Middle frontal gyrus (tissue), 1 donor: ENCODE results near the gene TMEM131.
"Not testable (repeated sequence)": the region's sequence is repeated elsewhere in the genome, so short reads cannot be mapped to it uniquely, and the experiment has no call there.

Experiments used
- DNase-seq: peaks from one replicate; pipeline ENCODE4 v3.0.0-alpha.2; 2015; ENCODE audit warnings: low spot score; ENCODE audit errors: extremely low spot score

The TMEM131 gene

DNA sequence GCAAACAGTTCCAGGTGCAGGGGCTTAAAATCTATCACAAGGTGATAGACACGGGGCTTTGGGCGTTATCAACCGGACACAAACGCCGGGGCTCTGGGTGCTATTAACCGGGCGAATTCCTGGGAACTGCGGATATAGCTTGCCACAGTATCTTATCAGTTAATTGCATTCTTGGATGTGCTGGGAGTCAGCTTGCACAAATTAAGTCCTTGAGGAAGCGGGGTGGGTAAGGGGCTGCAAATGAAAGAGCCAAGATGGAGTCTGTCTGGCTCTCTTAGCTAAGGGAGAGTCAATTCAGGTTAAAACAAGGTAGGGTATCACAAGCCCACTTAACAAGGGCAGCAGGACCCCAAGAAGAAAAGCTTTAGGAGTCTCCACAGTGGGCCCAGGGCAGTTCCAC, 283.6 kb downstream of the TMEM131 start:
- DNase-seq, result not testable (repeated sequence)

DNA sequence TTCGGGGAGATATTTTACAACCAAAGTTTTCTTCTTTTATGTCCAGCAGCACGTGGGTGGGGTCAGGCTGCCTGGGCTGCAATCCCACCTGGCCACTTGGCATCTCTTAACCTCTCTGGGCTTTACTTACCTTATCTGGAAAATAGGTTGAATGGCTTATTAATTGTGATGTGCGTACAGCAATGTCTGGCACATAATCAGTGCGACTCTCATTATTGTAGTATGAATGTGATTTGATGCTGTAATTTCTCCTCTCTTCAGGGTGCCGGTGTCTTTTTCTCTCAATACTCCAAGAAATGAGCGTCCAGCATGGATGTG, 284.4 kb downstream of the TMEM131 start:
- DNase-seq, result no peak

DNA sequence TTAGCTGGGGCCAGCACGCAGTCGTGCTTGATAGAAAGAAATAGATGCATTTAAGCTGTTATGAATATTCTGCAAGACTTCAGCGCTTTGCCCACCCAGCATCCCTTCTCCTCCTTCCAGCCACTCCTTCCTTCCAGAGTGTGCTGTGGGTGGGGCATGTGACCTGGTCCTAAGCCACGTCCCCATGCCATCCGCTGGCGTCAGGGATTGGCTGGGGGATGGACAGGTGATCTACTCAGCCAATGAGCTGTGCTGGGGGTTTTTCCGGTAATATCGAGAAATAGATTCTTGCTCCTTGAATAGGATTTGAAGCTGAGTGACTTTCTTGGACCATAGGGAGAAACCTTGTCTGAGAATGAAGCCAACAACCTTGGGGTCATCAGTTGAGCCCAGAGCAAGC, 287.1 kb downstream of the TMEM131 start:
- DNase-seq, result no peak

DNA sequence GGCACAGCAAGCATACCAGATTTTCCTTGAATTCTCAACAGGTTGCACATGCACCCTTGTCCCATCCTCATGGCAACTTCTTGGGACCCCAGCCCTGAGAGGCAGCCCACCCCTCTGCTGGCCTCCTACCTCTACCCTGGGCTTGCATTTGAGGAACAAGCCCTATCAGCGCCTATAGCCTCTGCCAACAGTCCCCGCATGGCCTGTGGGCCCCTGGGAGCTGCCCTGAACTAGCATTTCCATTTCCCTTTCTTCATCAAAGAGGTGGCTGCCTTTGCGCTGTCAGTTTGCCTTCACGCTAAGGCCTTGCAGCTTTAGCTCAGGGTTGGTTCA, 287.7 kb downstream of the TMEM131 start:
- no peak for DNase-seq

DNA sequence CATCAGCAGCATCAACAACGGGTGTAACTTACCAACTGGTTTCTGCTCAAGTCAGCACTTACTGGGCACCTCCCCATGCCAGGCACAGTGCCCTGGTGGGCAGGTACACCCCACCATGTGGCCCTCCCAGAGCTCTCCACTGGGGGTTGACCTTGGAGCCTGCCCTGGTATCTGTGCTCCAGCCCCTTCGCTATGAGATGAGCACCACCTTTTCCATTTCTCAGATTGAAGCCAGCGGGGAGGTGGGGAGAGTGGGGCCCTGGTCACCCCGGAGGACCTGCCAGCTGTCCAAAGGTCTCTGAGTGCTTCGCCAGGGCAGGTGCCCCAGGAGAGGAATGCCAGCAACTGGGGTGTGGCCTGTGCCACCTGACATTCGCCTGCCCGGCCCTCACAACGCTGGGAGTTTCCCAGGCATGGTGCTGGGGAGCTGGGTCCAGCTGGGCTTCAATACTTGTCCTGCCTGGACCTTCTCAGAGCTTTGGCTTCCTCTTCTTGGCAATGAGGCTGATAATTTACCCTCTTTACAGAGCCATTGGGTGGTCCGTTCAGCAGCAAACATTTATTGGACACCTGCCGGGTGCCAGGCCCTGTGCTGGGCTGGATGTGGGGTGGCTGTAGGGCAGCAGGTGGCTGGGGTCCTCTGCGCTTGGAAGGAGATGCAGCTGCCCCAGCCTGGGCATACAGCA, 288.2 kb downstream of the TMEM131 start:
- no peak for DNase-seq

DNA sequence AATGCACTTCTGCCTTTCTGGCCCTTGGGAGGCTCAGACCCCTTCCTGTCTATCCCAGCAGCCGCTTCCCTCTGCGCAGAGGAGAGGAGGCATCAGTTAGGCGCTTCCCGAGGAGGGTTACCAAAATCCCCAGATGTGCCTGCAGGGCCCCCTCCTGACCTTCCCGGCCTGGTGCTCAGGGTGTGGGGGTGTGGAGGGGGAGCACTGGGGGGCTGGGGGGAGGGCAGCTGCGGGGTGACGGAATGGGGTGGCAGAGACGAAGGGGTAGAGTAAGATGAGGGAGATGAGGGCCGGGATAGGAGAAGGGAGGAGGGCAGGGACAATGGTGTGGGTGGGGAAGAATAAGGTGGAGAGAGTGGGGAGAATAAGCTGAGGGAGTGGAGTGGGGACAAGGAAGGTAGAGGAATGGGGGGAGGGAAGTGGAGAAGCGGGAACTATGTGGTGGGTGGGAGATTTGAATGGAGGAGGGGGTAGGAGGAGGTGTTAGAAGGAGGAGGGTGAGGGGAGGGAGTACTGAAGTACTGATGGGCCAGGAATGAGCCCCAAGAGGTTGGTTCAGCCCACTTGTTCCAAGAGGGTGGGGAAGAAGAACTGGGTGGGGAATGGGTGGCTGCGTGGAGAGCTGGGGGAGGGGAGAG, 288.9 kb downstream of the TMEM131 start:
- DNase-seq, result no peak
